Measurements from ENCODE around the gene BEND3. TPM values are rescaled to one million over a fixed set of nuclear protein-coding genes. Genes with fewer than 3 reads are reported as not detected.

BEND3 gene
- total and polyA plus RNA-seq, 11 donors = 0.30 to 2.0 (median 1.3) TPM

- TF ChIP-seq POLR2A (IDR thresholded peaks at IDR 0.05) (no peak), CTCF (IDR thresholded peaks at IDR 0.05) (no peak)
- WGBS, 4 donors = 81 to 91% (median 87%) methylated on average over 10 of the region's 10 CpGs
- intact Hi-C loops (cut with DNase I) = no loop called here
- H3K27ac ChIP-seq = no peak overlapping the region
- no peak for DNase-seq
- peaks cover 0 to 3% (median 0%) of the 10 kb centered on the region in 12 donors for H3K4me1 ChIP-seq
- no peaks in the 10 kb centered on the region for H3K36me3 ChIP-seq
- H3K4me3 ChIP-seq = no peak overlapping the region
- no peaks in the 10 kb centered on the region for H3K27me3 ChIP-seq
- peaks cover 0 to 4% (median 0%) of the 10 kb centered on the region in 12 donors for H3K9me3 ChIP-seq
- no peak for ATAC-seq
Measured at GRCh38 chr6:107083047-107083768, 32.1 kb downstream of the BEND3 start.

GRCh38 chr6:107082045-107082444, 33.3 kb downstream of the BEND3 start:
- Histone ChIP-seq H3K9me3 (peaks cover 0 to 4% (median 0%) of the 10 kb centered on the region in 12 donors), H3K27ac (no peak overlapping the region), H3K4me1 (peaks cover 0 to 3% (median 0%) of the 10 kb centered on the region in 12 donors), H3K27me3 (no peaks in the 10 kb centered on the region), H3K4me3 (no peak overlapping the region), H3K36me3 (no peaks in the 10 kb centered on the region)
- peak in 3 of 4 donors; percentile 47 to 81 (median 61) for ATAC-seq
- intact Hi-C loops (cut with DNase I) = no loop called here
- TF ChIP-seq POLR2A (IDR thresholded peaks at IDR 0.05) (no peak), CTCF (IDR thresholded peaks at IDR 0.05) (peak in 1 of 12 donors; percentile 16)
- no peak for DNase-seq
- WGBS, 4 donors = 40 to 51% (median 44%) methylated on average over 4 of the region's 4 CpGs

GRCh38 chr6:107080036-107080435, 35.3 kb downstream of the BEND3 start:
- H3K9me3 ChIP-seq = peaks cover 0 to 4% (median 0%) of the 10 kb centered on the region in 12 donors
- H3K4me3 ChIP-seq = no peak overlapping the region
- no peak overlapping the region for H3K27ac ChIP-seq
- H3K27me3 ChIP-seq = no peaks in the 10 kb centered on the region
- ATAC-seq (no peak), DNase-seq (no peak)
- TF ChIP-seq POLR2A (IDR thresholded peaks at IDR 0.05) (no peak), CTCF (IDR thresholded peaks at IDR 0.05) (peak in 2 of 12 donors; percentile 20 to 28)
- H3K36me3 ChIP-seq = no peaks in the 10 kb centered on the region
- peaks cover 0 to 3% (median 0%) of the 10 kb centered on the region in 12 donors for H3K4me1 ChIP-seq
- intact Hi-C loops (cut with DNase I) = no loop called here
- WGBS, 4 donors = 76 to 86% (median 80%) methylated on average over 5 of the region's 5 CpGs

DNA sequence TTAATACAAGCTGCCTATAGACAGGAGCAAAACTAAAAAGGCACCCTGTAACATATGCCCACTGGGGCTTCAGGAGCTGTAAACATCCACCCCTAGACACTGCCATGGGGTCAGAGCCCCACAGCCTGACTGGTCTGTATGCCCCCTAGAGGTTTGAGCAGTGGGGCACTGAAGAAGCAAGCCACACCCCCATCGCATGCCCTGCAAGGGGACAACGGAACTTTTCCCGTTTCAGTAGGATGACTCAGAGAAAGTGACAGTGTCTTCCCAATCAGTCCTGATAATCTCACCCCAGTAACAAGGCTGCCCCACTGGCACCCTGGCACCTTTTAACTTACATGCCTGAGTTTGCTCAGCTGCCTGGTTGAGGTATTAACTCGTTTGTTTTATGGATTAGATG, 35.9 kb downstream of the BEND3 start:
- 59 to 82% (median 65%) methylated on average over 4 of the region's 4 CpGs for WGBS, 4 donors
- H3K4me3 ChIP-seq = no peak overlapping the region
- intact Hi-C loops (cut with DNase I) = no loop called here
- TF ChIP-seq CTCF (IDR thresholded peaks at IDR 0.05) (no peak), POLR2A (IDR thresholded peaks at IDR 0.05) (no peak)
- H3K4me1 ChIP-seq = peaks cover 0 to 3% (median 0%) of the 10 kb centered on the region in 12 donors
- H3K36me3 ChIP-seq = no peaks in the 10 kb centered on the region
- no peak for ATAC-seq
- DNase-seq = no peak
- H3K27me3 ChIP-seq = no peaks in the 10 kb centered on the region
- peaks cover 0 to under 1% (median 0%) of the 10 kb centered on the region in 12 donors for H3K9me3 ChIP-seq
- H3K27ac ChIP-seq = no peak overlapping the region
